ES-I3 (cell line): Measurements from ENCODE around the gene SYAP1.
"Not testable (repeated sequence)": the region's sequence is repeated elsewhere in the genome, so short reads cannot be mapped to it uniquely, and the experiment has no call there.

Source experiments
- H3K36me3 ChIP-seq: 2 replicates; pipeline ENCODE4 v1.6.1; 2013; ENCODE audit warnings: mild to moderate bottlenecking, low read length, control low read depth, moderate library complexity; ENCODE audit not compliant: insufficient read depth
- H3K4me1 ChIP-seq: 2 replicates; pipeline ENCODE4 v1.6.1; 2013; ENCODE audit warnings: mild to moderate bottlenecking, control low read depth, low read length; ENCODE audit not compliant: insufficient read depth
- H3K9ac ChIP-seq: 2 replicates; pipeline ENCODE4 v1.6.1; 2013; ENCODE audit warnings: low read depth, mild to moderate bottlenecking, low read length, moderate library complexity
- H3K9me3 ChIP-seq: 2 replicates; pipeline ENCODE4 v1.6.1; 2013; ENCODE audit warnings: mild to moderate bottlenecking, low read length, moderate library complexity; ENCODE audit not compliant: control insufficient read depth, insufficient read depth

Gene SYAP1

GRCh38 chrX:16743604-16744325, 24.4 kb downstream of the SYAP1 start:
- no peaks in the 10 kb centered on the region for H3K4me1 ChIP-seq
- H3K36me3 ChIP-seq = peaks cover 48% of the 10 kb centered on the region
- H3K9ac ChIP-seq = no peak overlapping the region
- H3K9me3 ChIP-seq = no peaks in the 10 kb centered on the region

- Histone ChIP-seq H3K36me3 (peaks cover 48% of the 10 kb centered on the region), H3K9me3 (no peaks in the 10 kb centered on the region), H3K9ac (no peak overlapping the region), H3K4me1 (no peaks in the 10 kb centered on the region)
Observed at GRCh38 chrX:16745102-16745501, 25.7 kb downstream of the SYAP1 start.

GRCh38 chrX:16745659-16746058, 26.2 kb downstream of the SYAP1 start:
- Histone ChIP-seq H3K4me1 (no peaks in the 10 kb centered on the region), H3K36me3 (peaks cover 48% of the 10 kb centered on the region)

GRCh38 chrX:16748425-16748824, 29.0 kb downstream of the SYAP1 start:
- Histone ChIP-seq H3K9me3 (no peaks in the 10 kb centered on the region), H3K9ac (no peak overlapping the region), H3K4me1 (no peaks in the 10 kb centered on the region), H3K36me3 (peaks cover 39% of the 10 kb centered on the region)

More at GRCh38 chrX:16745659-16746058, 26.2 kb downstream of the SYAP1 start:
- no peak overlapping the region for H3K9ac ChIP-seq
- H3K9me3 ChIP-seq = no peaks in the 10 kb centered on the region

GRCh38 chrX:16750136-16750535, 30.7 kb downstream of the SYAP1 start:
- H3K36me3 ChIP-seq = peaks cover 28% of the 10 kb centered on the region
- no peaks in the 10 kb centered on the region for H3K4me1 ChIP-seq
- H3K9me3 ChIP-seq = no peaks in the 10 kb centered on the region
- H3K9ac ChIP-seq = no peak overlapping the region

- H3K9ac ChIP-seq = no peak overlapping the region
- peaks cover 21% of the 10 kb centered on the region for H3K36me3 ChIP-seq
- H3K9me3 ChIP-seq = no peaks in the 10 kb centered on the region
- H3K4me1 ChIP-seq = no peaks in the 10 kb centered on the region
Observed at GRCh38 chrX:16754019-16754418, 34.6 kb downstream of the SYAP1 start.

- Histone ChIP-seq H3K4me1 (no peaks in the 10 kb centered on the region), H3K36me3 (peaks cover 30% of the 10 kb centered on the region), H3K9ac (no peak overlapping the region), H3K9me3 (no peaks in the 10 kb centered on the region)
Observed at GRCh38 chrX:16756724-16757123, 37.3 kb downstream of the SYAP1 start.

GRCh38 chrX:16761500-16761899, 42.1 kb downstream of the SYAP1 start:
- H3K9ac ChIP-seq, H3K9me3 ChIP-seq, H3K4me1 ChIP-seq: not testable (repeated sequence)
- H3K36me3 ChIP-seq = peaks cover 16% of the 10 kb centered on the region

- H3K9ac ChIP-seq = no peak overlapping the region
- no peaks in the 10 kb centered on the region for H3K9me3 ChIP-seq
- peaks cover 13% of the 10 kb centered on the region for H3K36me3 ChIP-seq
- no peaks in the 10 kb centered on the region for H3K4me1 ChIP-seq
Observed at GRCh38 chrX:16762579-16762978, 43.2 kb downstream of the SYAP1 start.

- Histone ChIP-seq H3K9me3 (peaks cover 5% of the 10 kb centered on the region; the same call in 1 of the 2 replicates), H3K4me1 (peaks cover 3% of the 10 kb centered on the region; the same call in 1 of the 2 replicates), H3K36me3 (no peaks in the 10 kb centered on the region; the same call in 1 of the 2 replicates), H3K9ac (no peak overlapping the region)
Observed at GRCh38 chrX:16765594-16765993, 46.2 kb downstream of the SYAP1 start.

- H3K9ac ChIP-seq = no peak overlapping the region
- H3K4me1 ChIP-seq = peaks cover 15% of the 10 kb centered on the region; the same call in 1 of the 2 replicates
- H3K36me3 ChIP-seq = no peaks in the 10 kb centered on the region; the same call in 1 of the 2 replicates
- peaks cover 5% of the 10 kb centered on the region; the same call in 1 of the 2 replicates for H3K9me3 ChIP-seq
Observed at GRCh38 chrX:16770970-16771482, 51.6 kb downstream of the SYAP1 start.

GRCh38 chrX:16771483-16772398, 52.3 kb downstream of the SYAP1 start:
- Histone ChIP-seq H3K4me1 (peaks cover 15% of the 10 kb centered on the region; the same call in 1 of the 2 replicates), H3K9me3 (peaks cover 5% of the 10 kb centered on the region; the same call in 1 of the 2 replicates), H3K36me3 (no peaks in the 10 kb centered on the region; the same call in 1 of the 2 replicates), H3K9ac (peak overlapping the region; percentile 40)

GRCh38 chrX:16772460-16772859, 53.0 kb downstream of the SYAP1 start:
- H3K9me3 ChIP-seq = peaks cover 5% of the 10 kb centered on the region; the same call in 1 of the 2 replicates
- H3K4me1 ChIP-seq = peaks cover 15% of the 10 kb centered on the region; the same call in 1 of the 2 replicates
- H3K36me3 ChIP-seq = no peaks in the 10 kb centered on the region; the same call in 1 of the 2 replicates
- H3K9ac ChIP-seq = peak overlapping the region; percentile 40

GRCh38 chrX:16774746-16775145, 55.3 kb downstream of the SYAP1 start:
- Histone ChIP-seq H3K36me3 (no peaks in the 10 kb centered on the region), H3K9ac (no peak overlapping the region), H3K4me1 (peaks cover 15% of the 10 kb centered on the region; the same call in 1 of the 2 replicates), H3K9me3 (no peaks in the 10 kb centered on the region)
